HepG2 (cell line): ENCODE data around the gene FAM236A. TPM values are rescaled to one million over a fixed set of nuclear protein-coding genes. Genes with fewer than 3 reads are reported as not detected.
"Not testable (repeated sequence)": the region's sequence is repeated elsewhere in the genome, so short reads cannot be mapped to it uniquely, and the experiment has no call there.

ENCODE experiments used
- ATAC-seq: fragments of 200-7000 bp; cut with Tn5 transposase; 3 replicates; pipeline ENCODE4 v1.9.1; 2020; ENCODE audit warnings: mild to moderate bottlenecking, moderate library complexity
- Bru-seq: library from RNA; stranded (reverse); fragments of 400-500 nt; gene quantifications from one replicate; lab custom pipeline; 2021; lab: Mats Ljungman, UMichigan
- BruChase-seq, 2 experiments: library from RNA; stranded (reverse); fragments of 400-500 nt; gene quantifications; one replicate each; lab custom pipeline; 2021; lab: Mats Ljungman, UMichigan
- BruUV-seq: library from RNA; stranded (reverse); fragments of 400-500 nt; replicated peaks from 2 replicates; lab custom pipeline; 2021; lab: Mats Ljungman, UMichigan
- CTCF ChIA-PET: fragments of 300-600 bp; formaldehyde crosslinking; extraction: SDS; loops from one replicate; lab custom pipeline; 2021; ENCODE audit warnings: low total read pairs, inconsistent platforms, low intra/inter-chr PET ratio; lab: Yijun Ruan, JAX
- POLR2A ChIA-PET: fragments of 350-600 bp; sonication (Branson Sonifier 250); formaldehyde crosslinking; loops from one replicate; lab custom pipeline; 2020; ENCODE audit warnings: antibody characterized with exemption, inconsistent platforms; lab: Yijun Ruan, JAX
- DNase-seq: peaks from one replicate; pipeline ENCODE4 v3.0.0-alpha.2; 2015; ENCODE audit warnings: low spot score
- FAIRE-seq: peaks from 3 replicates; lab custom pipeline; 2011; peaks lifted over from hg19 to GRCh38; lab: Jason Lieb, UNC
- H2AFZ ChIP-seq: one replicate; pipeline ENCODE4 v1.6.1; 2011; ENCODE audit warnings: low read length, inconsistent platforms
- H3K27ac ChIP-seq: fragments of 300-600 bp; 3 replicates; pipeline ENCODE4 v1.8.0; 2011; ENCODE audit warnings: mixed run types, mild to moderate bottlenecking, mixed read lengths, low read length, inconsistent platforms; ENCODE audit not compliant: insufficient read depth; ENCODE audit errors: extremely low read length
- H3K27me3 ChIP-seq, 2 experiments: fragments of 200-600 bp in 1 of 2; 2 replicates in 1 of 2; 3 replicates in 1 of 2; pipeline versions ENCODE4 v1.6.0 to v1.8.0; 2011; ENCODE audit warnings: low read length in 2 of 2, mild to moderate bottlenecking in 2 of 2, moderate library complexity in 2 of 2, inconsistent platforms in 1 of 2; ENCODE audit not compliant: insufficient read depth in 2 of 2, control insufficient read depth in 1 of 2
- H3K36me3 ChIP-seq, 2 experiments: fragments of 200-600 bp in 1 of 2; replicated peaks in 1 of 2; 2 replicates in 1 of 2; 3 replicates in 1 of 2; pipeline versions ENCODE4 v1.5.1 to v1.8.0; 2011; ENCODE audit warnings: low read length in 2 of 2, inconsistent platforms in 1 of 2; ENCODE audit not compliant: insufficient read depth in 2 of 2, control insufficient read depth in 1 of 2
- H3K4me1 ChIP-seq: 2 replicates; pipeline ENCODE4 v1.5.1; 2012; ENCODE audit warnings: low read length, inconsistent platforms; ENCODE audit not compliant: insufficient read depth
- H3K4me2 ChIP-seq: 2 replicates; pipeline ENCODE4 v1.6.0; 2011; ENCODE audit warnings: low read depth, low read length, inconsistent platforms
- H3K4me3 ChIP-seq, 3 experiments: fragments of 200-600 bp in 1 of 3; sonication (generic), shearing (Covaris generic) in 1 of 3; replicated peaks in 1 of 3; 2 replicates each; pipeline ENCODE4 v1.5.1; 2011 to 2016; ENCODE audit warnings: low read length in 3 of 3, inconsistent platforms in 2 of 3, low read depth in 2 of 3, mild to moderate bottlenecking in 2 of 3, control low read depth in 1 of 3, mixed read lengths in 1 of 3; ENCODE audit not compliant: insufficient read depth in 1 of 3
- H3K79me2 ChIP-seq: one replicate; pipeline ENCODE4 v1.6.1; 2011; ENCODE audit warnings: low read length, inconsistent platforms; ENCODE audit not compliant: insufficient read depth
- H3K9ac ChIP-seq: 2 replicates; pipeline ENCODE4 v1.6.0; 2011; ENCODE audit warnings: mild to moderate bottlenecking, low read depth, low read length, inconsistent platforms; ENCODE audit not compliant: insufficient read depth
- H3K9me3 ChIP-seq: 2 replicates; pipeline ENCODE4 v1.5.1; 2012; ENCODE audit warnings: mild to moderate bottlenecking, low read length
- H4K20me1 ChIP-seq: 2 replicates; pipeline ENCODE4 v1.6.0; 2011; ENCODE audit warnings: inconsistent platforms, mild to moderate bottlenecking, low read length, moderate library complexity; ENCODE audit not compliant: insufficient read depth
- WGBS: methylation state at CpG from one replicate; pipeline ENCODE4 v1.1.6; 2017; ENCODE audit warnings: low lambda C conversion rate; 5-methylcytosine and 5-hydroxymethylcytosine counted together
- in situ Hi-C: cut with HindIII; loops from 2 replicates; pipeline ENCODE4 v1.10.0; 2017; ENCODE audit warnings: low pct_unique_long_range_greater_than_20kb; ENCODE audit not compliant: extremely low pct_ligation_motif_present
- intact Hi-C: fragments of 100-400 bp; cut with micrococcal nuclease; formaldehyde crosslinking; loops from one replicate; pipeline ENCODE4 v1.10.0; 2022; ENCODE audit not compliant: unreplicated experiment
- long read RNA-seq, 2 experiments: library from RNA in 1 of 2; library from polyadenylated mRNA in 1 of 2; stranded (forward) in 1 of 2; unstranded in 1 of 2; transcript quantifications; one replicate each; pipeline ENCODE4 v2.0.0, GENCODE V29; 2019 to 2022
- polyA minus RNA-seq, 3 experiments: library from RNA; depleted of rRNA, polyadenylated mRNA; stranded (reverse); fragments of >200 nt; gene quantifications; 2 replicates each; pipeline ENCODE4 v1.2.3, GENCODE V29; 2011; ENCODE audit warnings: low replicate concordance in 1 of 3
- polyA plus RNA-seq, 8 experiments: library from polyadenylated mRNA; depleted of rRNA in 3 of 8; stranded (reverse) in 7 of 8; unstranded in 1 of 8; fragments of >200 nt; fragmentation: Illumina TruSeq in 4 of 8; extraction: Trizol in 4 of 8; gene quantifications; 2 replicates each; pipeline versions ENCODE4 v1.2.1 to v1.2.3, GENCODE V29; 2011 to 2016; ENCODE audit warnings: low read depth in 4 of 8, missing spikeins in 1 of 8, mixed read lengths in 1 of 8; ENCODE audit not compliant: insufficient read depth in 1 of 8
- total RNA-seq, 5 experiments: library from RNA; depleted of rRNA; stranded (reverse); fragments of >200 nt; fragmentation: Illumina TruSeq; extraction: Trizol; gene quantifications; 2 replicates each; pipeline ENCODE4 v1.2.3, GENCODE V29; 2016; ENCODE audit warnings: low read depth in 1 of 5

The FAM236A gene
- total RNA-seq (2016; rRNA removed; fragmentation: Illumina TruSeq; extraction: Trizol), result not detected in 2 replicates
- total RNA-seq (2016; cell fraction: cytosol; rRNA removed; fragmentation: Illumina TruSeq; extraction: Trizol; ENCODE audit: low read depth), result not detected in 2 replicates
- not detected in 2 replicates for total RNA-seq (2016; cell fraction: insoluble cytoplasmic fraction; rRNA removed; fragmentation: Illumina TruSeq; extraction: Trizol)
- not detected in 2 replicates for total RNA-seq (2016; cell fraction: membrane; rRNA removed; fragmentation: Illumina TruSeq; extraction: Trizol)
- not detected in 2 replicates for total RNA-seq (2016; cell fraction: nucleus; rRNA removed; fragmentation: Illumina TruSeq; extraction: Trizol)
- polyA plus RNA-seq (2011; rRNA removed), result not detected in 2 replicates
- polyA plus RNA-seq (2011; cell fraction: cytosol; rRNA removed), result not detected in 2 replicates
- not detected in 2 replicates for polyA plus RNA-seq (2011; cell fraction: nucleus; rRNA removed)
- polyA plus RNA-seq (2012), result not detected in 2 replicates
- polyA plus RNA-seq (2016; cell fraction: cytosol; fragmentation: Illumina TruSeq; extraction: Trizol; ENCODE audit: low read depth), result not detected in 2 replicates
- polyA plus RNA-seq (2016; cell fraction: insoluble cytoplasmic fraction; fragmentation: Illumina TruSeq; extraction: Trizol; ENCODE audit: low read depth), result not detected in 2 replicates
- not detected in 2 replicates for polyA plus RNA-seq (2016; cell fraction: membrane; fragmentation: Illumina TruSeq; extraction: Trizol; ENCODE audit: low read depth)
- not detected in 2 replicates for polyA plus RNA-seq (2016; cell fraction: nucleus; fragmentation: Illumina TruSeq; extraction: Trizol; ENCODE audit: insufficient read depth, low read depth)
- polyA minus RNA-seq (2011; rRNA and poly(A)+ RNA removed; ENCODE audit: low replicate concordance), result not detected in 2 replicates
- polyA minus RNA-seq (2011; cell fraction: cytosol; rRNA and poly(A)+ RNA removed), result not detected in 2 replicates
- polyA minus RNA-seq (2011; cell fraction: nucleus; rRNA and poly(A)+ RNA removed), result not detected in 2 replicates
- not detected for Bru-seq, nascent RNA
- not detected for BruChase-seq, experiment 1, labeled RNA remaining after a 6-hour chase
- BruChase-seq, experiment 2, labeled RNA remaining after a 2-hour chase, result not detected
- long read RNA-seq, experiment 1, result 0 reads
- long read RNA-seq, experiment 2, result 0 reads

GRCh38 chrX:72937906-72938305 is at the start of gene FAM236A:
TSS of gene FAM236A (plus strand) at chrX:72938206. CDS start at chrX:72938263, 57 bp downstream.
- H3K4me3 ChIP-seq, H3K27ac ChIP-seq, CTCF ChIA-PET, H3K4me1 ChIP-seq, H3K9me3 ChIP-seq, in situ Hi-C loops, H3K27me3 ChIP-seq, FAIRE-seq, H3K79me2 ChIP-seq, ATAC-seq, POLR2A ChIA-PET, H4K20me1 ChIP-seq, H3K9ac ChIP-seq, BruUV-seq, DNase-seq, H2AFZ ChIP-seq, H3K36me3 ChIP-seq, H3K4me2 ChIP-seq, intact Hi-C loops: not testable (repeated sequence)
- no CpG with 5 or more reads among the region's 15 CpGs for WGBS

GRCh38 chrX:72889740-72890139 is 48.3 kb upstream of the FAM236A start:
- H4K20me1 ChIP-seq, in situ Hi-C loops, CTCF ChIA-PET, H3K9ac ChIP-seq, intact Hi-C loops, H3K9me3 ChIP-seq, DNase-seq, H3K36me3 ChIP-seq, H3K79me2 ChIP-seq, H3K4me3 ChIP-seq, POLR2A ChIA-PET, FAIRE-seq, H3K4me1 ChIP-seq, H3K4me2 ChIP-seq, H2AFZ ChIP-seq, H3K27ac ChIP-seq, BruUV-seq, H3K27me3 ChIP-seq: not testable (repeated sequence)
- ATAC-seq, result peak; percentile 80
- no CpG with 5 or more reads among the region's 14 CpGs for WGBS

- H3K36me3 ChIP-seq, H4K20me1 ChIP-seq, H3K27me3 ChIP-seq, H3K4me1 ChIP-seq, H3K9me3 ChIP-seq, FAIRE-seq, BruUV-seq, in situ Hi-C loops, ATAC-seq, H3K79me2 ChIP-seq, H3K4me2 ChIP-seq, H3K4me3 ChIP-seq, H3K27ac ChIP-seq, POLR2A ChIA-PET, intact Hi-C loops, H2AFZ ChIP-seq, DNase-seq, CTCF ChIA-PET, H3K9ac ChIP-seq: not testable (repeated sequence)
- no CpG with 5 or more reads among the region's 13 CpGs for WGBS
Measured at GRCh38 chrX:72912315-72912714, 25.7 kb upstream of the FAM236A start, which contains the start of gene FAM236C. TSS of gene FAM236C (plus strand) at chrX:72912615. CDS start at chrX:72912715, 100 bp downstream.
